OCI-M1 (cell line): ENCODE data around the gene S1PR4.

Source experiments
- DNase-seq: peaks from one replicate; lab custom pipeline; 2025; lab: John Stamatoyannopoulos, UW

The S1PR4 gene

GRCh38 chr19:3178377-3178972, at the start of gene S1PR4:
S1PR4 (plus strand) TSS chr19:3178769; CDS start chr19:3178793, 24 bp downstream.
- DNase-seq = no peak

- DNase-seq = peak; percentile 63
These were observed 49.5 kb upstream of the S1PR4 start for GRCh38 chr19:3129112-3129511.

- no peak for DNase-seq
These were observed 47.4 kb upstream of the S1PR4 start for GRCh38 chr19:3131168-3131567.

- DNase-seq = peak; percentile 88
These were observed 45.4 kb upstream of the S1PR4 start for GRCh38 chr19:3132971-3133792.

GRCh38 chr19:3133793-3134116, 44.8 kb upstream of the S1PR4 start:
- DNase-seq = no peak

- DNase-seq = peak; percentile 72
These were observed 42.4 kb upstream of the S1PR4 start, which contains the start of gene GNA15 for GRCh38 chr19:3135961-3136683. GNA15 (plus strand) TSS chr19:3136033; CDS start chr19:3136451, 418 bp downstream.

GRCh38 chr19:3136684-3137055, 41.9 kb upstream of the S1PR4 start:
- no peak for DNase-seq

- peak; percentile 6 for DNase-seq
These were observed 41.5 kb upstream of the S1PR4 start for GRCh38 chr19:3137119-3137518.

- DNase-seq = no peak
These were observed 40.3 kb upstream of the S1PR4 start for GRCh38 chr19:3138268-3138667.

GRCh38 chr19:3140667-3141038, 37.9 kb upstream of the S1PR4 start:
- no peak for DNase-seq

- DNase-seq = no peak
These were observed 36.3 kb upstream of the S1PR4 start for GRCh38 chr19:3142292-3142670.

- no peak for DNase-seq
These were observed 35.7 kb upstream of the S1PR4 start for GRCh38 chr19:3142781-3143337.

- peak; percentile 54 for DNase-seq
These were observed 32.5 kb upstream of the S1PR4 start for GRCh38 chr19:3145909-3146676.

- peak; percentile 28 for DNase-seq
These were observed 31.9 kb upstream of the S1PR4 start for GRCh38 chr19:3146677-3147100.

GRCh38 chr19:3148503-3148902, 30.1 kb upstream of the S1PR4 start:
- DNase-seq = no peak

- no peak for DNase-seq
These were observed 29.5 kb upstream of the S1PR4 start for GRCh38 chr19:3149089-3149488.

- no peak for DNase-seq
These were observed 28.8 kb upstream of the S1PR4 start for GRCh38 chr19:3149526-3150505.

GRCh38 chr19:3150739-3151329, 27.7 kb upstream of the S1PR4 start:
- no peak for DNase-seq

GRCh38 chr19:3151563-3152418, 26.8 kb upstream of the S1PR4 start:
- DNase-seq = no peak
